Measurements from ENCODE around the gene MOCS3.

Gene MOCS3

GRCh38 chr20:51011479-51011878, 52.9 kb downstream of the MOCS3 start:
- no peak for DNase-seq (ENCODE audit: low read depth, low spot score)

DNA sequence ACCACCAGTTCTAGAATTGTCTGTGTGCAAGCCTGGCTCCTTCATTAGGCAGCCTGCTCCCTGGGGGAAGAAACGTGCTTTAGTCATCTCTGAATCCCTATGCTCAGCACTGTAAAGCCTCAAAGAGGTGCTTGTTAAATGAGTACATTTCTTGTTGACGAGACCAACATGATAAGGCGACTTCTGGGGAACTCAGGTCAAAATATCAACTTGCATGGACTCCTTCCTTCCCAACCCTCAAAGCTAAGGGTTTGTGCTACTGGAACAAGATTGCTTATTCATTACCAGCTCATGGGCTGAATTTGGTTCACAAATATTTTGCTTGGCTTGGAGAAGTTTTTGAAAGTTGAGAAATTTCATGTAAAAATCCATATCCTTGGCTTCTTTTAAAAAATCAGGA, 53.7 kb downstream of the MOCS3 start:
- DNase-seq (ENCODE audit: low read depth, low spot score) = no peak
